GM23338 (cell line): Measurements from ENCODE around the gene STON2. TPM values are rescaled to one million over a fixed set of nuclear protein-coding genes. Genes with fewer than 3 reads are reported as not detected.
"Not testable (repeated sequence)": the region's sequence is repeated elsewhere in the genome, so short reads cannot be mapped to it uniquely, and the experiment has no call there.

Experiments
- ATAC-seq: fragments of 200-7000 bp; cut with Tn5 transposase; 3 replicates; pipeline ENCODE4 v1.9.1; 2020
- DNase-seq: peaks from one replicate; pipeline ENCODE4 v3.0.0-alpha.2; 2015; ENCODE audit warnings: low spot score
- H2AFZ ChIP-seq: fragments of 200-600 bp; sonication (generic); 2 replicates; pipeline ENCODE4 v1.8.0; 2016; ENCODE audit warnings: antibody characterized with exemption, mild to moderate bottlenecking, moderate library complexity
- H3F3A ChIP-seq: fragments of 200-600 bp; sonication (generic); replicated peaks from 2 replicates; pipeline ENCODE4 v1.8.0; 2017; ENCODE audit warnings: antibody characterized with exemption, mixed run types, low read depth
- H3K27ac ChIP-seq: fragments of 200-600 bp; sonication (generic); 2 replicates; pipeline ENCODE4 v1.6.1; 2016; ENCODE audit warnings: low read depth
- H3K27me3 ChIP-seq: fragments of 200-600 bp; sonication (generic); 2 replicates; pipeline ENCODE4 v1.8.0; 2016; ENCODE audit warnings: mild to moderate bottlenecking, mixed run types, moderate library complexity; ENCODE audit not compliant: insufficient read depth
- H3K36me3 ChIP-seq: fragments of 200-600 bp; sonication (generic); 2 replicates; pipeline ENCODE4 v1.8.0; 2016; ENCODE audit warnings: mild to moderate bottlenecking; ENCODE audit not compliant: insufficient read depth
- H3K4me1 ChIP-seq: fragments of 200-600 bp; sonication (generic); 2 replicates; pipeline ENCODE4 v1.8.0; 2016; ENCODE audit warnings: mild to moderate bottlenecking, moderate library complexity; ENCODE audit not compliant: insufficient read depth
- H3K4me2 ChIP-seq: fragments of 200-600 bp; sonication (generic); 2 replicates; pipeline ENCODE4 v1.7.1; 2017; ENCODE audit warnings: mixed run types
- H3K4me3 ChIP-seq: fragments of 200-600 bp; sonication (generic); 2 replicates; pipeline ENCODE4 v1.6.1; 2016; ENCODE audit warnings: mixed run types
- H3K79me2 ChIP-seq: fragments of 200-600 bp; sonication (generic); replicated peaks from 2 replicates; pipeline ENCODE4 v1.8.0; 2017; ENCODE audit warnings: mild to moderate bottlenecking; ENCODE audit not compliant: insufficient read depth
- H3K9me2 ChIP-seq: fragments of 200-600 bp; sonication (generic); 2 replicates; pipeline ENCODE4 v1.8.0; 2017; ENCODE audit not compliant: insufficient read depth
- H4K20me1 ChIP-seq: fragments of 200-600 bp; sonication (generic); replicated peaks from 2 replicates; pipeline ENCODE4 v1.8.0; 2017; ENCODE audit warnings: mild to moderate bottlenecking; ENCODE audit not compliant: insufficient read depth
- H3K27ac Mint-ChIP-seq: 2 replicates; pipeline ENCODE4 v1.8.0; 2020; ENCODE audit warnings: inconsistent platforms, mild to moderate bottlenecking, moderate library complexity, mixed read lengths
- H3K27me3 Mint-ChIP-seq: 3 replicates; pipeline ENCODE4 v1.8.0; 2022; ENCODE audit warnings: low read depth, mild to moderate bottlenecking, moderate library complexity, mixed read lengths, inconsistent platforms; ENCODE audit not compliant: insufficient read depth, poor library complexity
- H3K36me3 Mint-ChIP-seq: 3 replicates; pipeline ENCODE4 v1.8.0; 2021; ENCODE audit warnings: low read depth, mild to moderate bottlenecking, inconsistent platforms, moderate library complexity, mixed read lengths
- H3K4me1 Mint-ChIP-seq: 3 replicates; pipeline ENCODE4 v1.8.0; 2020; ENCODE audit warnings: mild to moderate bottlenecking, inconsistent platforms, mixed read lengths
- H3K4me3 Mint-ChIP-seq: 3 replicates; pipeline ENCODE4 v1.8.0; 2021; ENCODE audit warnings: moderate library complexity, mild to moderate bottlenecking, inconsistent platforms, mixed read lengths
- H3K9me3 Mint-ChIP-seq: 3 replicates; pipeline ENCODE4 v1.8.0; 2020; ENCODE audit warnings: moderate library complexity, mild to moderate bottlenecking, inconsistent platforms, mixed read lengths
- CREB1 ChIP-seq: fragments of 250-450 bp; sonication (Bioruptor Pico); IDR thresholded peaks from 2 replicates; pipeline ENCODE4 v1.5.0; 2020; ENCODE audit warnings: low read depth, mild to moderate bottlenecking, moderate library complexity
- ETS1 ChIP-seq: IDR thresholded peaks from 2 replicates; pipeline ENCODE4 v1.6.1; 2016; ENCODE audit warnings: antibody characterized with exemption
- EZH2 ChIP-seq: fragments of 200-600 bp; sonication (generic); IDR thresholded peaks from one replicate; pipeline ENCODE4 v1.8.0; 2017; ENCODE audit warnings: antibody characterized with exemption, mild to moderate bottlenecking, low read depth; ENCODE audit not compliant: unreplicated experiment
- EZH2phosphoT487 ChIP-seq: fragments of 200-600 bp; sonication (generic); IDR thresholded peaks from one replicate; pipeline ENCODE4 v1.8.1; 2018; ENCODE audit warnings: antibody characterized with exemption; ENCODE audit not compliant: unreplicated experiment
- POLR2AphosphoS5 ChIP-seq: IDR thresholded peaks from 2 replicates; pipeline ENCODE4 v1.6.1; 2016; ENCODE audit warnings: antibody characterized with exemption, low read depth
- STAT1 ChIP-seq: IDR thresholded peaks from one replicate; pipeline ENCODE4 v1.6.1; 2016; ENCODE audit warnings: antibody characterized with exemption; ENCODE audit not compliant: unreplicated experiment
- ZNF114 ChIP-seq: fragments of 250-450 bp; sonication (Bioruptor Pico); IDR thresholded peaks from 2 replicates; pipeline ENCODE4 v1.5.0; 2020; ENCODE audit warnings: mild to moderate bottlenecking, moderate library complexity
- ZNF462 ChIP-seq: fragments of 250-450 bp; sonication (Bioruptor Pico); IDR thresholded peaks from 2 replicates; pipeline ENCODE4 v1.5.0; 2020; ENCODE audit warnings: mild to moderate bottlenecking, moderate library complexity
- polyA plus RNA-seq: library from polyadenylated mRNA; unstranded; fragments of >200 nt; fragmentation: Nextera tagmentation; extraction: Ambion mirVana; gene quantifications from 2 replicates; pipeline ENCODE4 v1.2.1, GENCODE V29; 2016
- total RNA-seq: library from RNA; depleted of rRNA; stranded (reverse); fragments of >200 nt; shearing (Covaris generic); gene quantifications from 2 replicates; pipeline ENCODE4 v1.2.3, GENCODE V29; 2014

The STON2 gene
- total and polyA plus RNA-seq, 2 experiments from 2014 or later, result 8.2 to 71.0 TPM

GRCh38 chr14:81243499-81243898 is 156.6 kb downstream of the STON2 start (continued):
- TF ChIP-seq ETS1 (no peak), STAT1 (no peak), POLR2AphosphoS5 (no peak)

GRCh38 chr14:81236849-81237248 is 163.3 kb downstream of the STON2 start:
- not testable (repeated sequence) for H3K27ac Mint-ChIP-seq, H3K27me3 Mint-ChIP-seq, H3K4me3 Mint-ChIP-seq, H3K4me2 ChIP-seq, H3K79me2 ChIP-seq, H3K27me3 ChIP-seq, H3K4me1 ChIP-seq, H3K9me2 ChIP-seq, H3K36me3 ChIP-seq, ATAC-seq, H3K27ac ChIP-seq, H3K4me3 ChIP-seq, H4K20me1 ChIP-seq, DNase-seq, H2AFZ ChIP-seq, H3K4me1 Mint-ChIP-seq, H3K36me3 Mint-ChIP-seq, H3F3A ChIP-seq
- peaks cover 14% of the 10 kb centered on the region for H3K9me3 Mint-ChIP-seq

GRCh38 chr14:81236138-81236537 is 164.0 kb downstream of the STON2 start:
- no peak for ATAC-seq
- H3K4me1 Mint-ChIP-seq, result peaks cover 7% of the 10 kb centered on the region; the same call in 2 of the 3 replicates
- no peak overlapping the region for H2AFZ ChIP-seq
- no peaks in the 10 kb centered on the region for H3K36me3 Mint-ChIP-seq
- no peaks in the 10 kb centered on the region for H3K27me3 ChIP-seq
- H3K4me3 Mint-ChIP-seq, result no peak overlapping the region
- no peaks in the 10 kb centered on the region for H4K20me1 ChIP-seq
- H3K4me2 ChIP-seq, result no peak overlapping the region
- H3K36me3 ChIP-seq, result no peaks in the 10 kb centered on the region
- no peak overlapping the region for H3K27ac ChIP-seq
- no peak overlapping the region for H3K27ac Mint-ChIP-seq
- 0 out of 2 replicates have a peak, but pooled peaks cover 9% of the 10 kb centered on the region for H3K9me2 ChIP-seq
- no peak for DNase-seq
- peaks cover 14% of the 10 kb centered on the region for H3K9me3 Mint-ChIP-seq
- no peaks in the 10 kb centered on the region for H3F3A ChIP-seq
- H3K27me3 Mint-ChIP-seq, result no peaks in the 10 kb centered on the region
- H3K4me1 ChIP-seq, result peaks cover 4% of the 10 kb centered on the region
- no peaks in the 10 kb centered on the region for H3K79me2 ChIP-seq
- H3K4me3 ChIP-seq, result no peak overlapping the region
- TF ChIP-seq STAT1 (no peak), POLR2AphosphoS5 (no peak), EZH2 (no peak), ETS1 (no peak), EZH2phosphoT487 (no peak), ZNF114 (CRISPR knock-in tag) (no peak), CREB1 (CRISPR knock-in tag) (no peak), ZNF462 (no peak)
